ENCODE results near the gene BTBD2. TPM values are rescaled to one million over a fixed set of nuclear protein-coding genes. Genes with fewer than 3 reads are reported as not detected.

The BTBD2 gene
- total and polyA plus RNA-seq, 10 of the 15 experiments (the other 5 are each of a cell fraction or from before 2014, with no cell fraction given) = 0.13 to 66.2 (median 10.4) TPM

- TF ChIP-seq E4F1 (IDR thresholded peaks at IDR 0.05; ENCODE audit: borderline replicate concordance, partially characterized antibody) (no peak), E2F8 (IDR thresholded peaks at IDR 0.05; ENCODE audit: low read depth, partially characterized antibody) (no peak)
Measured at GRCh38 chr19:2003874-2004273, 11.6 kb downstream of the BTBD2 start (continued).

GRCh38 chr19:1999856-2000515 is 15.5 kb downstream of the BTBD2 start:
- Histone ChIP-seq H3K79me2 (ENCODE audit: control insufficient read depth, insufficient read depth, low read length) (no peaks in the 10 kb centered on the region), H2AFZ (ENCODE audit: control insufficient read depth, low read depth, low read length) (no peak overlapping the region), H3K4me3 (no peak overlapping the region), H3K9me3 (replicated peaks; ENCODE audit: control insufficient read depth, insufficient read depth, low read length) (no peaks in the 10 kb centered on the region; the same call in 2 of the 3 replicates), H3K36me3 (ENCODE audit: control insufficient read depth in 2 of 2, insufficient read depth in 2 of 2, low read length in 1 of 2) (no peaks in the 10 kb centered on the region), H3K4me1 (ENCODE audit: control insufficient read depth, insufficient read depth, low read length) (peaks cover 7% of the 10 kb centered on the region), H3K4me2 (ENCODE audit: control insufficient read depth, insufficient read depth) (no peak overlapping the region), H4K20me1 (ENCODE audit: control insufficient read depth, insufficient read depth) (no peaks in the 10 kb centered on the region), H3K27ac (ENCODE audit: control insufficient read depth, insufficient read depth) (peak overlapping the region; percentile 32; the same call in 1 of the 2 replicates), H3K27me3 (replicated peaks in 1 of 2; ENCODE audit: control insufficient read depth in 2 of 2, insufficient read depth in 2 of 2, low read length in 1 of 2) (no peaks in the 10 kb centered on the region), H3K9ac (ENCODE audit: control insufficient read depth, insufficient read depth, low read length) (no peak overlapping the region)
- SMC1A ChIA-PET (ENCODE audit: uncharacterized antibody, unreplicated experiment) = no interaction called here
- no peak for DNase-seq (ENCODE audit: low read depth, low spot score)
- BruUV-seq (replicated peaks) = no TSS peak
- intact Hi-C loops (cut with micrococcal nuclease; ENCODE audit: unreplicated experiment) = no loop called here
- TF ChIP-seq MEF2A (IDR thresholded peaks at IDR 0.05; ENCODE audit: insufficient read depth, low read depth, low read length) (peak; percentile 89), CHD4 (IDR thresholded peaks at IDR 0.05) (no peak), POLR2AphosphoS5 (IDR thresholded peaks at IDR 0.05; ENCODE audit: low read length) (no peak), MEF2B (IDR thresholded peaks at IDR 0.05; ENCODE audit: partially characterized antibody, poor library complexity, severe bottlenecking) (peak; percentile 50), TCF3 (IDR thresholded peaks at IDR 0.05; ENCODE audit: borderline replicate concordance, insufficient read depth, low read depth, low read length) (0 out of 2 replicates have a peak, but pooled peaks have one; percentile 37), CBFB (IDR thresholded peaks at IDR 0.05; ENCODE audit: low read depth) (0 out of 2 replicates have a peak, but pooled peaks have one; percentile 10), CTCF (IDR thresholded peaks at IDR 0.05 in 2 of 3, conservative IDR thresholded peaks at IDR 0.05 in 1 of 3; ENCODE audit: control insufficient read depth in 2 of 3, extremely low read depth in 1 of 3, insufficient read depth in 1 of 3, low read depth in 3 of 3, low read length in 3 of 3) (no peak), CREM (IDR thresholded peaks at IDR 0.05; ENCODE audit: low read depth) (0 out of 2 replicates have a peak, but pooled peaks have one; percentile 15), NR2C2 (IDR thresholded peaks at IDR 0.05; ENCODE audit: borderline replicate concordance, control insufficient read depth, insufficient read length, low read depth) (no peak), EGR1 (IDR thresholded peaks at IDR 0.05; ENCODE audit: borderline replicate concordance in 1 of 2, low read depth in 2 of 2, low read length in 2 of 2) (peak in 1 of 2 experiments; percentile 57; a peak in 1 of 3 replicates)
- FAIRE-seq = no peak
- RAD21 ChIA-PET (ENCODE audit: unreplicated experiment) = no interaction called here
- ATAC-seq = peak; percentile 25; the same call in 2 of the 3 replicates
- POLR2A ChIA-PET = no interaction called here
- in situ Hi-C loops (cut with MboI) = no loop called here
- CTCF ChIA-PET = no interaction called here
- WGBS (ENCODE audit: insufficient coverage, insufficient replicate concordance, low lambda C conversion rate, missing lambda C conversion rate) = 25% methylated on average over 26 of the region's 26 CpGs
